Natural killer cell (primary cell): ENCODE data around the gene TCP11. TPM values are rescaled to one million over a fixed set of nuclear protein-coding genes. Genes with fewer than 3 reads are reported as not detected.
"Not testable (repeated sequence)": the region's sequence is repeated elsewhere in the genome, so short reads cannot be mapped to it uniquely, and the experiment has no call there.

Source experiments
- ATAC-seq, 3 donors: fragments of 150-1000 bp in 2 of 3; fragments of 200-7000 bp in 1 of 3; cut with Tn5 transposase; 1 replicate in 1 of 3; 2 replicates in 2 of 3; pipeline ENCODE4 v1.10.0; 2021; ENCODE audit warnings: mild to moderate bottlenecking in 2 of 3, moderate library complexity in 2 of 3
- DNase-seq, 2 donors: peaks; one replicate each; pipeline versions ENCODE4 v3.0.0 to v3.0.0-alpha.2; 2013 to 2021; ENCODE audit warnings: mixed read lengths in 1 of 2
- H3K27ac ChIP-seq: one replicate; pipeline ENCODE4 v1.5.1; 2013; ENCODE audit warnings: mild to moderate bottlenecking, low read length
- H3K27me3 ChIP-seq: one replicate; pipeline ENCODE4 v1.6.1; 2013; ENCODE audit warnings: low read length; ENCODE audit not compliant: control insufficient read depth, insufficient read depth
- H3K36me3 ChIP-seq: one replicate; pipeline ENCODE4 v1.6.1; 2013; ENCODE audit warnings: low read length; ENCODE audit not compliant: control insufficient read depth, insufficient read depth
- H3K4me1 ChIP-seq: one replicate; pipeline ENCODE4 v1.6.1; 2013; ENCODE audit warnings: low read length; ENCODE audit not compliant: control insufficient read depth, insufficient read depth
- H3K4me3 ChIP-seq: one replicate; pipeline ENCODE4 v1.5.1; 2013; ENCODE audit warnings: low read length
- H3K9me3 ChIP-seq: one replicate; pipeline ENCODE4 v1.6.1; 2013; ENCODE audit warnings: low read length; ENCODE audit not compliant: control insufficient read depth, insufficient read depth
- H3K27ac Mint-ChIP-seq, 2 donors: one replicate each; pipeline ENCODE4 v1.8.0; 2022; ENCODE audit warnings: mild to moderate bottlenecking in 2 of 2, mixed read lengths in 2 of 2, moderate library complexity in 1 of 2
- H3K27me3 Mint-ChIP-seq, 2 donors: one replicate each; pipeline ENCODE4 v1.8.0; 2022; ENCODE audit warnings: low read depth in 2 of 2, mixed read lengths in 2 of 2
- H3K36me3 Mint-ChIP-seq: one replicate; pipeline ENCODE4 v1.8.0; 2022; ENCODE audit warnings: mixed read lengths
- H3K4me1 Mint-ChIP-seq, 2 donors: one replicate each; pipeline ENCODE4 v1.8.0; 2022; ENCODE audit warnings: mixed read lengths in 2 of 2
- H3K4me3 Mint-ChIP-seq: one replicate; pipeline ENCODE4 v1.8.0; 2022; ENCODE audit warnings: mild to moderate bottlenecking, moderate library complexity, mixed read lengths
- H3K9me3 Mint-ChIP-seq, 2 donors: one replicate each; pipeline ENCODE4 v1.8.0; 2022; ENCODE audit warnings: mixed read lengths in 2 of 2
- CTCF ChIP-seq: fragments of 200-600 bp; IDR thresholded peaks from one replicate; pipeline ENCODE4 v1.8.0; 2022; ENCODE audit warnings: antibody characterized with exemption
- WGBS: methylation state at CpG from one replicate; pipeline ENCODE4 v1.1.7; 2013; ENCODE audit warnings: missing lambda C conversion rate; ENCODE audit not compliant: insufficient coverage; 5-methylcytosine and 5-hydroxymethylcytosine counted together
- intact Hi-C: fragments of 100-400 bp; cut with micrococcal nuclease; formaldehyde crosslinking; loops from one replicate; pipeline ENCODE4 v1.14.2; 2022
- total RNA-seq, 4 donors: library from RNA; stranded (reverse); fragments of 120-200 nt in 1 of 4; gene quantifications; one replicate each; pipeline versions ENCODE4 v1.2.3 to v1.2.4, GENCODE V29; 2013 to 2022

Gene TCP11
- total RNA-seq, 3 donors from 2014 or later (not counting 1 experiment from before 2014, with no cell fraction given) = not detected

DNA sequence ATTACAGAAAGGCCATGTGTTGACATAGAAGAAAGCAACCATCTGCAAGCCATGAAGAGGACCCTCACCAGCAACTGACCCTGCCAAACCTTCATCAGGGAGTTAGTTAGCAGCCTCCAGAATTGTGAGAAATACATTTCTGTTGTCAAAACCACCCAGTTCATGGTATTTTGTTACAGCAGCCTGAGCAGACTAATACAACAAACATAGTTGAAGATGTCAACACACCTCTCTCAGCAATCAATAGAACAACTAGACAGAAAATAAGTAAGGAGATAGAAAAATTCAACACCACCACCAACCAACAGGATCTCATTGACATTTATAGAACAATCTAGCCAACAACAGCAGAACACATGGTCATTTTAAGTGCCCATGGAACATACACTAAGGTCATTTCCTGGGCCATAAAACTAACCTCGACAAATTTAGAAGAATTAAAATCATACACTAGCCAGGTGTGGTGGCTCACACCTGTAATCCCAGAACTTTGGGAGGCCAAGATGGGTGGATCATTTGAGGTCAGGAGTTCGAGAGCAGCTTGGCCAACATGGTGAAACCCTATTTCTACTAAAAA, 32.7 kb downstream of the TCP11 start:
- H3K4me3 Mint-ChIP-seq = no peak overlapping the region
- DNase-seq (no peak), ATAC-seq (no peak)
- Histone ChIP-seq H3K9me3 (no peaks in the 10 kb centered on the region), H3K36me3 (no peaks in the 10 kb centered on the region), H3K4me3 (no peak overlapping the region), H3K27me3 (no peaks in the 10 kb centered on the region), H3K4me1 (no peaks in the 10 kb centered on the region), H3K27ac (no peak overlapping the region)
- no peak for TF ChIP-seq CTCF
- no peaks in the 10 kb centered on the region for H3K36me3 Mint-ChIP-seq
- H3K27ac Mint-ChIP-seq = no peak overlapping the region
- H3K27me3 Mint-ChIP-seq = peaks cover 3 to 7% of the 10 kb centered on the region in 2 donors
- no peaks in the 10 kb centered on the region for H3K4me1 Mint-ChIP-seq
- H3K9me3 Mint-ChIP-seq = no peaks in the 10 kb centered on the region
- intact Hi-C loops = no loop called here
- WGBS = 100% methylated on average over 1 of the region's 2 CpGs

- H3K4me1 ChIP-seq, H3K36me3 ChIP-seq, DNase-seq, H3K27me3 ChIP-seq, H3K27ac ChIP-seq, H3K27ac Mint-ChIP-seq, H3K27me3 Mint-ChIP-seq, H3K9me3 ChIP-seq, ATAC-seq, H3K36me3 Mint-ChIP-seq, H3K4me1 Mint-ChIP-seq, H3K9me3 Mint-ChIP-seq, H3K4me3 ChIP-seq, intact Hi-C loops, H3K4me3 Mint-ChIP-seq: not testable (repeated sequence)
- 96% methylated on average over 3 of the region's 5 CpGs for WGBS
These were observed 33.4 kb downstream of the TCP11 start for GRCh38 chr6:35107761-35108160.

DNA sequence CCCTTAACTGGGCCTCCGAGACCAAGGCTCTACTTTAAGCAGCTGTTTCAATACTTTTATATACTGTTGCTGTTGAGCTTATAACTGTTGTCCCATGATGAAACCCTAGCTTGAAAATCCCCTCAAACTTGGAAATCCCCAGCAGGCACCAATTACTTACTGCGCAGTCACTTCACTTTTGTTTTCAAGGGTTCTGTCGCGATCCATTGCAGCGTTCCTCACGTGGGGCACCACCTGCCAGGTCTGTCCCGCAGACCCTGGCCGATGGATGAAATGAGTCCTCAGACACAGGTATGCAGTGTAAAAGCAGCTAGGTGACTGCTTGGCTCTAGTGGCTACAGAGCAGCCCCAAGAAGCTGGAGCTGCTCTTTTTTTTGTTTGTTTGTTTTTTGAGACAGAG, 33.9 kb downstream of the TCP11 start:
- intact Hi-C loops, H3K27me3 ChIP-seq, DNase-seq, H3K36me3 ChIP-seq, H3K36me3 Mint-ChIP-seq, H3K4me3 ChIP-seq, H3K27ac Mint-ChIP-seq, H3K9me3 Mint-ChIP-seq, H3K27me3 Mint-ChIP-seq, H3K4me1 ChIP-seq, H3K9me3 ChIP-seq, ATAC-seq, H3K4me3 Mint-ChIP-seq, H3K27ac ChIP-seq, H3K4me1 Mint-ChIP-seq: not testable (repeated sequence)
- WGBS = 83% methylated on average over 8 of the region's 8 CpGs

GRCh38 chr6:35106061-35106460, 35.1 kb downstream of the TCP11 start:
- H3K27ac Mint-ChIP-seq, H3K27me3 Mint-ChIP-seq, H3K4me1 Mint-ChIP-seq, H3K9me3 Mint-ChIP-seq, H3K27me3 ChIP-seq, H3K4me3 ChIP-seq, ATAC-seq, H3K9me3 ChIP-seq, DNase-seq, H3K27ac ChIP-seq, intact Hi-C loops, H3K4me3 Mint-ChIP-seq, H3K36me3 ChIP-seq, H3K4me1 ChIP-seq, H3K36me3 Mint-ChIP-seq: not testable (repeated sequence)
- WGBS = 88% methylated on average over 6 of the region's 6 CpGs

DNA sequence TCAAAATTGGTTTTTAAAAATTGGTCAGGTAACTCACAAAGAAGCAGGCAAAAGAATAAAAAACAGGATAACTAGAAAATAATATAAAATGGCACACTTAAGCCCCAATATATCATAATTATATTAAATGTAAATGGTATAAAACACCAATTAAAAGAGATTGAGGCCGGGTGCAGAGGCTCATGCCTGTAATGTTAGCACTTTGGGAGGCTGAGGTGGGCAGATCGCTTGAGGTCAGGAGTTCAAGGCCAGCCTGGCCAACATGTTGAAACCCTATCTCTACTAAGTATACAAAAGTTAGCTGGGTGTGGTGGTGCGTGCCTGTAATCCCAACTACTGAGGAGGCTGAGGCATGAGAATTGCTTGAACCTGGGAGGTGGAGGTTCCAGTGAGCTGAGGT, 36.1 kb downstream of the TCP11 start:
- Mint-ChIP-seq H3K9me3 (no peaks in the 10 kb centered on the region), H3K36me3 (no peaks in the 10 kb centered on the region), H3K4me1 (no peaks in the 10 kb centered on the region), H3K4me3 (no peak overlapping the region), H3K27me3 (peaks cover 3 to 7% of the 10 kb centered on the region in 2 donors), H3K27ac (no peak overlapping the region)
- Histone ChIP-seq H3K4me3 (no peak overlapping the region), H3K27me3 (no peaks in the 10 kb centered on the region), H3K4me1 (no peaks in the 10 kb centered on the region), H3K9me3 (no peaks in the 10 kb centered on the region), H3K27ac (no peak overlapping the region), H3K36me3 (no peaks in the 10 kb centered on the region)
- DNase-seq (no peak), ATAC-seq (no peak)
- TF ChIP-seq CTCF = no peak
- intact Hi-C loops = no loop called here
- WGBS = 75% methylated on average over 3 of the region's 3 CpGs
